ENCODE measurements around the gene THBD. TPM values are rescaled to one million over a fixed set of nuclear protein-coding genes. Genes with fewer than 3 reads are reported as not detected.

The THBD gene
- total RNA-seq, 1 donor from 2014 or later = 6.8 TPM

DNA sequence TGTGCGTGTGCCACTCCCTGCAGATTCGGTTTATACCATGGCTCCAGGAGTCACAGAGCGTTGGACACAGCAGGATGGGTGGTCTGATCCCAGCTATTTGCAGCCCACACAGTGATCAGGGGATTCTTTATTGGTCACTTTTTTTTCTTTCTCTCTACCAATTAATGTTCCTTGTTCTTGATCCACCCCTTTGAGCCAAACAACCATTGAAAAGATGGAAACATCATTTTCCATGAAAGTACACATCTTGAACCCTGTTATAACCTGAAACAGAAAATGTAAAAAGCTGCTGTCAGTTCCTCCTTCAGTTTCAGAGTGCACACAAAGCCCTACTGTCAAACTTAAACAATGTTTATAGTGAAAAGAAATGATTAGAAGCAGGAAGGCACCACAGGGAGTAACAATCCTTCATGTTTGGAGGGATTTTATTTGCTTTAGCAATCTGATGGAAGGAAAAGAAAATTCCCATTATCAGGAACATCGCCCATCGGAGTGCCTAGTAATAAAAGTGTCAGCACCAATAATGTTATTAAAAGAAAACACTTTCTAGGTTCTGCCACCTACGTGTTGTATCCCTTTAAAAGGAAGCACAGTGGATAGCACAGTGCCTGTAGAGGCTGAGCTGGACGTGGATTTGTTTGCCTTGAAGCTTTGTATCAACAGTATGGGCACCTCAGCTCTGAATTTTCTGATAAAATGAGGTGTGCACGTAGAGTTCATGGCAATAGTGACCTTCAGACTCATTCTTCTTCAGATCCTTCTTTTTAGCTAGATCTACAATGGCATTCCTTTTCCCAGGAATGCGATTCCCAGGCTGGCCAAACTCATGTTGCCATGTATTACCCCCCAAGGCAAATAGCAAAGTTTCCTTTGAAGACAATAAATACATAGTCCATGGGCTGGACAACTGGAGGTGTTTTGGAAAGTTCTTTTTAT, 16.1 kb upstream of the THBD start:
- no peak overlapping the region for H3K4me3 ChIP-seq (ENCODE audit: low read length in 3 of 3)
- no peak overlapping the region for H3K27ac ChIP-seq (ENCODE audit: low read depth, low read length)
- no peak overlapping the region for H3K9ac ChIP-seq (ENCODE audit: low read depth in 1 of 3, low read length in 3 of 3)
- H3K36me3 ChIP-seq (ENCODE audit: control insufficient read depth in 3 of 3, insufficient read depth in 3 of 3, low read length in 3 of 3) = no peaks in the 10 kb centered on the region
- H3K27me3 ChIP-seq (ENCODE audit: control insufficient read depth in 3 of 3, insufficient read depth in 3 of 3, low read length in 3 of 3) = no peaks in the 10 kb centered on the region
- no peaks in the 10 kb centered on the region for H3K9me3 ChIP-seq (ENCODE audit: control insufficient read depth in 3 of 3, low read length in 3 of 3)
- peaks cover 21 to 29% (median 23%) of the 10 kb centered on the region in 3 donors for H3K4me1 ChIP-seq (ENCODE audit: control insufficient read depth in 3 of 3, insufficient read depth in 3 of 3, low read length in 3 of 3)

- H3K27me3 ChIP-seq (ENCODE audit: control insufficient read depth in 3 of 3, insufficient read depth in 3 of 3, low read length in 3 of 3) = no peaks in the 10 kb centered on the region
- H3K4me1 ChIP-seq (ENCODE audit: control insufficient read depth in 3 of 3, insufficient read depth in 3 of 3, low read length in 3 of 3) = peaks cover 21 to 38% (median 27%) of the 10 kb centered on the region in 3 donors
- no peak overlapping the region for H3K4me3 ChIP-seq (ENCODE audit: low read length in 3 of 3)
- no peak overlapping the region for H3K9ac ChIP-seq (ENCODE audit: low read depth in 1 of 3, low read length in 3 of 3)
- H3K27ac ChIP-seq (ENCODE audit: low read depth, low read length) = no peak overlapping the region
- no peaks in the 10 kb centered on the region for H3K36me3 ChIP-seq (ENCODE audit: control insufficient read depth in 3 of 3, insufficient read depth in 3 of 3, low read length in 3 of 3)
- H3K9me3 ChIP-seq (ENCODE audit: control insufficient read depth in 3 of 3, low read length in 3 of 3) = no peaks in the 10 kb centered on the region
Observed at GRCh38 chr20:23063581-23063980, 14.1 kb upstream of the THBD start.

GRCh38 chr20:23063168-23063567, 13.7 kb upstream of the THBD start:
- Histone ChIP-seq H3K4me1 (ENCODE audit: control insufficient read depth in 3 of 3, insufficient read depth in 3 of 3, low read length in 3 of 3) (peaks cover 21 to 38% (median 27%) of the 10 kb centered on the region in 3 donors), H3K4me3 (ENCODE audit: low read length in 3 of 3) (no peak overlapping the region), H3K27ac (ENCODE audit: low read depth, low read length) (no peak overlapping the region), H3K9me3 (ENCODE audit: control insufficient read depth in 3 of 3, low read length in 3 of 3) (no peaks in the 10 kb centered on the region), H3K36me3 (ENCODE audit: control insufficient read depth in 3 of 3, insufficient read depth in 3 of 3, low read length in 3 of 3) (no peaks in the 10 kb centered on the region), H3K9ac (ENCODE audit: low read depth in 1 of 3, low read length in 3 of 3) (no peak overlapping the region), H3K27me3 (ENCODE audit: control insufficient read depth in 3 of 3, insufficient read depth in 3 of 3, low read length in 3 of 3) (no peaks in the 10 kb centered on the region)

- Histone ChIP-seq H3K27ac (ENCODE audit: low read depth, low read length) (peak overlapping the region; percentile 70), H3K36me3 (ENCODE audit: control insufficient read depth in 3 of 3, insufficient read depth in 3 of 3, low read length in 3 of 3) (no peaks in the 10 kb centered on the region), H3K4me1 (ENCODE audit: control insufficient read depth in 3 of 3, insufficient read depth in 3 of 3, low read length in 3 of 3) (peaks cover 21 to 38% (median 27%) of the 10 kb centered on the region in 3 donors), H3K9ac (ENCODE audit: low read depth in 1 of 3, low read length in 3 of 3) (no peak overlapping the region), H3K4me3 (ENCODE audit: low read length in 3 of 3) (no peak overlapping the region), H3K27me3 (ENCODE audit: control insufficient read depth in 3 of 3, insufficient read depth in 3 of 3, low read length in 3 of 3) (no peaks in the 10 kb centered on the region), H3K9me3 (ENCODE audit: control insufficient read depth in 3 of 3, low read length in 3 of 3) (no peaks in the 10 kb centered on the region)
Observed at GRCh38 chr20:23062632-23063031, 13.2 kb upstream of the THBD start.

GRCh38 chr20:23061734-23062561, 12.5 kb upstream of the THBD start:
- Histone ChIP-seq H3K36me3 (ENCODE audit: control insufficient read depth in 3 of 3, insufficient read depth in 3 of 3, low read length in 3 of 3) (no peaks in the 10 kb centered on the region), H3K4me3 (ENCODE audit: low read length in 3 of 3) (peak overlapping the region in 2 of 3 donors; percentile 33 to 39), H3K9me3 (ENCODE audit: control insufficient read depth in 3 of 3, low read length in 3 of 3) (no peaks in the 10 kb centered on the region), H3K27ac (ENCODE audit: low read depth, low read length) (peak overlapping the region; percentile 70), H3K9ac (ENCODE audit: low read depth in 1 of 3, low read length in 3 of 3) (peak overlapping the region in 2 of 3 donors; percentile 19 to 25), H3K27me3 (ENCODE audit: control insufficient read depth in 3 of 3, insufficient read depth in 3 of 3, low read length in 3 of 3) (no peaks in the 10 kb centered on the region), H3K4me1 (ENCODE audit: control insufficient read depth in 3 of 3, insufficient read depth in 3 of 3, low read length in 3 of 3) (peaks cover 21 to 38% (median 27%) of the 10 kb centered on the region in 3 donors)

DNA sequence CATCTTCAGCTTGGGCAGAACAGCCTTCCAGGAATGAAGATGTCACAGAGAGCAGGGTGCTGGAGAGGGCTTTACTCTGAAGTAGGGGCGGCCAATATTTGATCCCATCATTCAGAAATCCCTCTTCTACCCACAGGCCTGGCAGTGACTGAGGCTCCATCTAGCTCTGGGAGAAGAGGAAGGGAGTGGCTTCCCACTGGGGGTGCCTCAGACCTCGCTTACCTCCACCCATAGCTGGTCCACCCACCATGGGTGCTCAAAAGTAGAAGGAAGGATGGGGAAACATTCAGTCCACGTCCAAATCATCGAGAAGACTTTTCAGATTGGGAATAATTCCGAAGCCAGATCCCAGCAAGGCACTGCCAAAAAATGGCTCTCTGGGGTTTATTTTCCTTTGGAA, 11.8 kb upstream of the THBD start:
- Histone ChIP-seq H3K27me3 (ENCODE audit: control insufficient read depth in 3 of 3, insufficient read depth in 3 of 3, low read length in 3 of 3) (no peaks in the 10 kb centered on the region), H3K4me3 (ENCODE audit: low read length in 3 of 3) (peak overlapping the region in 2 of 3 donors; percentile 33 to 39), H3K9ac (ENCODE audit: low read depth in 1 of 3, low read length in 3 of 3) (peak overlapping the region in 2 of 3 donors; percentile 19 to 25), H3K9me3 (ENCODE audit: control insufficient read depth in 3 of 3, low read length in 3 of 3) (no peaks in the 10 kb centered on the region), H3K36me3 (ENCODE audit: control insufficient read depth in 3 of 3, insufficient read depth in 3 of 3, low read length in 3 of 3) (no peaks in the 10 kb centered on the region), H3K27ac (ENCODE audit: low read depth, low read length) (peak overlapping the region; percentile 70), H3K4me1 (ENCODE audit: control insufficient read depth in 3 of 3, insufficient read depth in 3 of 3, low read length in 3 of 3) (peaks cover 21 to 38% (median 27%) of the 10 kb centered on the region in 3 donors)

DNA sequence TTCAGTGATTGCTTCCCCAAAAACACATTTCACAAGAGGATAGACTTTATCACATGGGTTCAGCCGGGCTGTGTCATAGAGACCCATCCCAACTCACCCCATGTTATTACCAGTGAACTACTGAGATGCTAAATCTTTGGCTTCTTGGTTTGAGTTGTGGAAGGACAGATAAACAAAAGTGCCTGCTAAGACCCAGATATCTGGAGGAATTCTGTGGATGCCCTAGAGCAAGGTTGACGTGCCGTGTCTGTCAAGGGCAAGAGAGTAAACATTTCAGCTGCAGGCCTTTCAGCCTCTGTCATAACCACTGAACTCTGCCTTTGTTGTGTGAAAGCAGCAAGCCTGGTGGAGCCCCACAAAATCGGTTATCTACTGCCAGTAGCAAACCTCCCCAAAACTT, 11.2 kb upstream of the THBD start:
- Histone ChIP-seq H3K36me3 (ENCODE audit: control insufficient read depth in 3 of 3, insufficient read depth in 3 of 3, low read length in 3 of 3) (no peaks in the 10 kb centered on the region), H3K4me1 (ENCODE audit: control insufficient read depth in 3 of 3, insufficient read depth in 3 of 3, low read length in 3 of 3) (peaks cover 21 to 38% (median 27%) of the 10 kb centered on the region in 3 donors), H3K4me3 (ENCODE audit: low read length in 3 of 3) (no peak overlapping the region), H3K27ac (ENCODE audit: low read depth, low read length) (peak overlapping the region; percentile 70), H3K9me3 (ENCODE audit: control insufficient read depth in 3 of 3, low read length in 3 of 3) (no peaks in the 10 kb centered on the region), H3K27me3 (ENCODE audit: control insufficient read depth in 3 of 3, insufficient read depth in 3 of 3, low read length in 3 of 3) (no peaks in the 10 kb centered on the region), H3K9ac (ENCODE audit: low read depth in 1 of 3, low read length in 3 of 3) (no peak overlapping the region)

GRCh38 chr20:23059846-23060245, 10.4 kb upstream of the THBD start:
- Histone ChIP-seq H3K27ac (ENCODE audit: low read depth, low read length) (no peak overlapping the region), H3K4me1 (ENCODE audit: control insufficient read depth in 3 of 3, insufficient read depth in 3 of 3, low read length in 3 of 3) (peaks cover 21 to 38% (median 27%) of the 10 kb centered on the region in 3 donors), H3K9me3 (ENCODE audit: control insufficient read depth in 3 of 3, low read length in 3 of 3) (no peaks in the 10 kb centered on the region), H3K4me3 (ENCODE audit: low read length in 3 of 3) (no peak overlapping the region), H3K9ac (ENCODE audit: low read depth in 1 of 3, low read length in 3 of 3) (no peak overlapping the region), H3K36me3 (ENCODE audit: control insufficient read depth in 3 of 3, insufficient read depth in 3 of 3, low read length in 3 of 3) (no peaks in the 10 kb centered on the region), H3K27me3 (ENCODE audit: control insufficient read depth in 3 of 3, insufficient read depth in 3 of 3, low read length in 3 of 3) (no peaks in the 10 kb centered on the region)

DNA sequence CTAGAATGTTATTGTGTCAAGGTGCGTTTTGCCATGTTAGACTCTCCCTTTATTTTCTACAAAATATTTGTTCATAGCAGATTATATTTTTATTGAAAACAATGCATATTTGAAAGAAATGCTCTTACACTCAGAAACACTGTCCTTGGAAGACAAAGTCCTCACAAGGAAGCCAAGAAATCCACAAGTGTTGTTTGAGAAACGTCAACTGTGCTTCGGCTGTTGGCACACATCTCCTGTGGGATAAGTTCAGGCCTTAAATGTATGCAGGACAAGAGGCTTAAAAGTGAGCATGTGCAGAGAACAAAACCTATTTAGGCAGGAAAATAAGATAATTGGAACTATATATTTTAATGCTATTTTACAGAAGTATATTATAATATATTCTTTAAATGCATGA, 9.5 kb upstream of the THBD start:
- Histone ChIP-seq H3K9me3 (ENCODE audit: control insufficient read depth in 3 of 3, low read length in 3 of 3) (no peaks in the 10 kb centered on the region), H3K4me1 (ENCODE audit: control insufficient read depth in 3 of 3, insufficient read depth in 3 of 3, low read length in 3 of 3) (peaks cover 21 to 37% (median 27%) of the 10 kb centered on the region in 3 donors), H3K4me3 (ENCODE audit: low read length in 3 of 3) (no peak overlapping the region), H3K9ac (ENCODE audit: low read depth in 1 of 3, low read length in 3 of 3) (no peak overlapping the region), H3K36me3 (ENCODE audit: control insufficient read depth in 3 of 3, insufficient read depth in 3 of 3, low read length in 3 of 3) (no peaks in the 10 kb centered on the region), H3K27ac (ENCODE audit: low read depth, low read length) (no peak overlapping the region), H3K27me3 (ENCODE audit: control insufficient read depth in 3 of 3, insufficient read depth in 3 of 3, low read length in 3 of 3) (no peaks in the 10 kb centered on the region)
